B cell (primary cell): ENCODE data around the gene C2CD4A. TPM values are rescaled to one million over a fixed set of nuclear protein-coding genes. Genes with fewer than 3 reads are reported as not detected.

Source experiments
- ATAC-seq: fragments of 200-7000 bp; cut with Tn5 transposase; one replicate; pipeline ENCODE4 v1.10.0; 2021; ENCODE audit warnings: low read depth, mild to moderate bottlenecking, moderate number of reproducible peaks, moderate library complexity
- CTCF ChIA-PET: fragments of 350-600 bp; sonication (Branson Sonifier 250); formaldehyde crosslinking; loops from one replicate; lab custom pipeline; 2021; ENCODE audit warnings: antibody characterized with exemption, inconsistent platforms; lab: Charles Lee
- POLR2A ChIA-PET: fragments of 350-600 bp; sonication (Branson Sonifier 250); formaldehyde crosslinking; loops from one replicate; lab custom pipeline; 2021; ENCODE audit warnings: antibody characterized with exemption; lab: Charles Lee
- DNase-seq: peaks from one replicate; pipeline ENCODE4 v3.0.0; 2013
- H2AFZ ChIP-seq: 2 replicates; pipeline ENCODE4 v1.6.1; 2012; ENCODE audit warnings: mild to moderate bottlenecking, low read depth, low read length; ENCODE audit not compliant: insufficient read depth, poor library complexity, severe bottlenecking
- H3K27ac ChIP-seq, 2 donors: 1 replicate in 1 of 2; 2 replicates in 1 of 2; pipeline ENCODE4 v1.5.1; 2012 to 2013; ENCODE audit warnings: low read length in 2 of 2, mild to moderate bottlenecking in 2 of 2, moderate library complexity in 1 of 2
- H3K27me3 ChIP-seq, 4 experiments: fragments of 200-600 bp in 1 of 4; sonication (generic) in 1 of 4; replicated peaks in 1 of 4; 1 replicate in 2 of 4; 2 replicates in 2 of 4; pipeline versions ENCODE4 v1.6.1 to v1.7.0; 2013 to 2016; ENCODE audit warnings: low read length in 3 of 4, mild to moderate bottlenecking in 2 of 4, mixed read lengths in 1 of 4, moderate library complexity in 1 of 4; ENCODE audit not compliant: insufficient read depth in 4 of 4, control insufficient read depth in 3 of 4; ENCODE audit errors: control extremely low read depth in 1 of 4
- H3K36me3 ChIP-seq, 2 experiments: replicated peaks in 1 of 2; 1 replicate in 1 of 2; 2 replicates in 1 of 2; pipeline versions ENCODE4 v1.6.1 to v1.7.1; 2013; ENCODE audit warnings: low read length in 1 of 2; ENCODE audit not compliant: insufficient read depth in 2 of 2, control insufficient read depth in 1 of 2; ENCODE audit errors: control extremely low read depth in 1 of 2, extremely low read depth in 1 of 2
- H3K4me1 ChIP-seq, 2 donors: fragments of 200-600 bp in 1 of 2; sonication (generic) in 1 of 2; 1 replicate in 1 of 2; 2 replicates in 1 of 2; pipeline versions ENCODE4 v1.5.1 to v1.6.1; 2013 to 2017; ENCODE audit warnings: low read length in 2 of 2; ENCODE audit not compliant: control insufficient read depth in 2 of 2, insufficient read depth in 2 of 2
- H3K4me2 ChIP-seq: replicated peaks from 2 replicates; pipeline ENCODE3; 2012; ENCODE audit warnings: mild to moderate bottlenecking, low read depth, low read length; ENCODE audit not compliant: poor library complexity, severe bottlenecking
- H3K4me3 ChIP-seq, 5 experiments: fragments of 200-600 bp in 1 of 5; sonication (generic) in 1 of 5; 1 replicate in 3 of 5; 2 replicates in 2 of 5; pipeline versions ENCODE4 v1.5.1 to v1.7.0; 2011 to 2016; ENCODE audit warnings: low read length in 4 of 5, mild to moderate bottlenecking in 4 of 5, low read depth in 2 of 5, control low read depth in 1 of 5, moderate library complexity in 1 of 5; ENCODE audit not compliant: insufficient read depth in 1 of 5; ENCODE audit errors: control extremely low read depth in 1 of 5, extremely low read depth in 1 of 5
- H3K79me2 ChIP-seq: fragments of 200-600 bp; sonication (generic); one replicate; pipeline ENCODE4 v1.6.0; 2016; ENCODE audit warnings: low read length; ENCODE audit not compliant: control insufficient read depth, insufficient read depth
- H3K9ac ChIP-seq: fragments of 200-600 bp; sonication (generic); 2 replicates; pipeline ENCODE4 v1.6.1; 2017; ENCODE audit warnings: mild to moderate bottlenecking, low read length, moderate library complexity
- H3K9me3 ChIP-seq, 3 donors: one replicate each; pipeline versions ENCODE4 v1.6.1 to v1.7.1; 2013; ENCODE audit warnings: low read length in 2 of 3; ENCODE audit not compliant: control insufficient read depth in 2 of 3, insufficient read depth in 1 of 3; ENCODE audit errors: control extremely low read depth in 1 of 3
- H4K20me1 ChIP-seq: 2 replicates; pipeline ENCODE4 v1.6.0; 2012; ENCODE audit warnings: mild to moderate bottlenecking, low read length; ENCODE audit not compliant: insufficient read depth, control insufficient read depth, poor library complexity, severe bottlenecking
- H3K27ac Mint-ChIP-seq: one replicate; pipeline ENCODE4 v1.8.0; 2021; ENCODE audit warnings: mixed read lengths
- H3K27me3 Mint-ChIP-seq: one replicate; pipeline ENCODE4 v1.8.0; 2021; ENCODE audit warnings: mixed read lengths
- H3K4me1 Mint-ChIP-seq: one replicate; pipeline ENCODE4 v1.8.0; 2021; ENCODE audit warnings: mixed read lengths
- H3K4me3 Mint-ChIP-seq: one replicate; pipeline ENCODE4 v1.8.0; 2021; ENCODE audit warnings: mixed read lengths
- H3K9me3 Mint-ChIP-seq: one replicate; pipeline ENCODE4 v1.8.0; 2022; ENCODE audit warnings: mixed read lengths; ENCODE audit not compliant: insufficient read depth
- CTCF ChIP-seq: fragments of 200-600 bp; IDR thresholded peaks from one replicate; pipeline ENCODE4 v1.8.0; 2022; ENCODE audit warnings: antibody characterized with exemption, mild to moderate bottlenecking
- EZH2 ChIP-seq: IDR thresholded peaks from 2 replicates; pipeline ENCODE4 v1.6.1; 2012; ENCODE audit warnings: borderline replicate concordance, low read depth, mild to moderate bottlenecking, moderate library complexity, low read length; ENCODE audit not compliant: insufficient read depth, poor library complexity, severe bottlenecking
- WGBS: methylation state at CpG from one replicate; pipeline ENCODE4 v1.1.5; 2013; ENCODE audit warnings: missing lambda C conversion rate; ENCODE audit not compliant: insufficient coverage; 5-methylcytosine and 5-hydroxymethylcytosine counted together
- intact Hi-C: fragments of 100-400 bp; cut with micrococcal nuclease; formaldehyde crosslinking; loops from one replicate; pipeline ENCODE4 v1.10.0; 2022
- polyA minus RNA-seq: library from RNA; depleted of rRNA, polyadenylated mRNA; stranded (reverse); fragments of >200 nt; gene quantifications from 2 replicates; pipeline ENCODE4 v1.2.3, GENCODE V29; 2012
- polyA plus RNA-seq: library from polyadenylated mRNA; depleted of rRNA; stranded (reverse); fragments of >200 nt; gene quantifications from 2 replicates; pipeline ENCODE4 v1.2.3, GENCODE V29; 2012
- total RNA-seq, 2 donors: library from RNA; stranded (reverse); fragments of 120-200 nt in 1 of 2; gene quantifications; 1 replicate in 1 of 2; 2 replicates in 1 of 2; pipeline versions ENCODE4 v1.2.3 to v1.2.4, GENCODE V29; 2013 to 2022

Gene C2CD4A
- total RNA-seq (not detected in 2 replicates), polyA plus RNA-seq (not detected in 2 replicates), polyA minus RNA-seq (0.17 TPM in 1 of 2 replicates, not detected in the other)
- not detected for total RNA-seq (2013)

- peaks cover 36% of the 10 kb centered on the region for H3K27me3 Mint-ChIP-seq
- peak; percentile 71 for DNase-seq
Observed at GRCh38 chr15:62066663-62067447, at the start of gene C2CD4A. Gene C2CD4A, plus strand, starts transcription at chr15:62066977. Its CDS starts 637 bp downstream, at chr15:62067614.

More at GRCh38 chr15:62066663-62067447, at the start of gene C2CD4A:
- H4K20me1 ChIP-seq, result peaks cover 5% of the 10 kb centered on the region
- no peak within 1 kb of the TSS for H3K27ac ChIP-seq
- H3K4me3 ChIP-seq, result peak within 1 kb of the TSS; percentile 21 to 66 (median 46)
- 6% methylated on average over 28 of the region's 33 CpGs for WGBS
- H3K27me3 ChIP-seq, result peaks cover 1 to 35% (median 27%) of the 10 kb centered on the region in 4 experiments
- peak; percentile 64 for ATAC-seq
- H3K4me3 Mint-ChIP-seq, result peak within 1 kb of the TSS; percentile 82
- peaks cover 24% of the 10 kb centered on the region for H3K4me1 Mint-ChIP-seq
- peak within 1 kb of the TSS; percentile 93 for H3K4me2 ChIP-seq
- H2AFZ ChIP-seq, result peak within 1 kb of the TSS; percentile 48
- H3K36me3 ChIP-seq, result no peaks in the 10 kb centered on the region
- H3K4me1 ChIP-seq, result peaks cover 21 to 22% of the 10 kb centered on the region in 2 donors
- ChIA-PET CTCF (interaction anchor here (0.6 to 1.6 kb wide), 6 partner anchors 20 to 89 kb away, joined by 3 to 4 read pairs (median 3); no protein-coding TSS in a partner anchor), POLR2A (no interaction called here)
- H3K9me3 ChIP-seq, result no peaks in the 10 kb centered on the region
- no peaks in the 10 kb centered on the region for H3K9me3 Mint-ChIP-seq
- H3K27ac Mint-ChIP-seq, result no peak within 1 kb of the TSS
- peak within 1 kb of the TSS; percentile 63 for H3K9ac ChIP-seq
- intact Hi-C loops, result loop anchor here (5.0 to 10.0 kb wide), 2 partner anchors 92 to 1210 kb away; partner anchors contain the start of gene APH1B
- TF ChIP-seq CTCF, result no peak
- TF ChIP-seq EZH2, result no peak
- no peaks in the 10 kb centered on the region for H3K79me2 ChIP-seq
